Stimulated activated CD8-positive, alpha-beta memory T cell treated with anti-CD3 and anti-CD28 coated beads, Interleukin-15, amount 100 ng/mL, for 48 hours (primary cell): ENCODE measurements around the gene KIF13A.

Source experiments
- DNase-seq, 2 donors: peaks; one replicate each; pipeline ENCODE4 v3.0.0-alpha.2; 2020; ENCODE audit warnings: low read depth in 2 of 2

The KIF13A gene

DNA sequence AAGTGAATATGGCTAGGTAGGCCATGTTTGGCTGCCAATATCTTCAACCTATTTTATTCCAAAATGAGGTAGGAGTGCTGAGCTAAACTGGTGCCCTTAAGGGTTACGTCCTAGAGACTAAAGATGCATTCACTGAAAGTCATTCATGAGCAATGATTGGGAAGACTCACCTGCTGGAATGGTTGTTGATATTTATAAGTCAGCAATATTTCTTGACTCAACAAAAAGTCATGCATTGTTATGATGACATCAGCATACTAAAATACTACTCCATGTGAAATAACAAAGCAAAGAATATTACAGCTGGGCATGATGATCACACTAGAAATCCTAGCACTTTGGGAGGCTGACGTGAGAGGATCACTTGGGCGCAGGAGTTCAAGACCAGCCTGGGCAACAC is 263.1 kb downstream of the KIF13A start:
- DNase-seq, result no peak

GRCh38 chr6:17721671-17722070 is 265.8 kb downstream of the KIF13A start:
- DNase-seq, result no peak

GRCh38 chr6:17719323-17720041 is 268.0 kb downstream of the KIF13A start:
- DNase-seq, result no peak

GRCh38 chr6:17716221-17716620 is 271.2 kb downstream of the KIF13A start:
- no peak for DNase-seq

DNA sequence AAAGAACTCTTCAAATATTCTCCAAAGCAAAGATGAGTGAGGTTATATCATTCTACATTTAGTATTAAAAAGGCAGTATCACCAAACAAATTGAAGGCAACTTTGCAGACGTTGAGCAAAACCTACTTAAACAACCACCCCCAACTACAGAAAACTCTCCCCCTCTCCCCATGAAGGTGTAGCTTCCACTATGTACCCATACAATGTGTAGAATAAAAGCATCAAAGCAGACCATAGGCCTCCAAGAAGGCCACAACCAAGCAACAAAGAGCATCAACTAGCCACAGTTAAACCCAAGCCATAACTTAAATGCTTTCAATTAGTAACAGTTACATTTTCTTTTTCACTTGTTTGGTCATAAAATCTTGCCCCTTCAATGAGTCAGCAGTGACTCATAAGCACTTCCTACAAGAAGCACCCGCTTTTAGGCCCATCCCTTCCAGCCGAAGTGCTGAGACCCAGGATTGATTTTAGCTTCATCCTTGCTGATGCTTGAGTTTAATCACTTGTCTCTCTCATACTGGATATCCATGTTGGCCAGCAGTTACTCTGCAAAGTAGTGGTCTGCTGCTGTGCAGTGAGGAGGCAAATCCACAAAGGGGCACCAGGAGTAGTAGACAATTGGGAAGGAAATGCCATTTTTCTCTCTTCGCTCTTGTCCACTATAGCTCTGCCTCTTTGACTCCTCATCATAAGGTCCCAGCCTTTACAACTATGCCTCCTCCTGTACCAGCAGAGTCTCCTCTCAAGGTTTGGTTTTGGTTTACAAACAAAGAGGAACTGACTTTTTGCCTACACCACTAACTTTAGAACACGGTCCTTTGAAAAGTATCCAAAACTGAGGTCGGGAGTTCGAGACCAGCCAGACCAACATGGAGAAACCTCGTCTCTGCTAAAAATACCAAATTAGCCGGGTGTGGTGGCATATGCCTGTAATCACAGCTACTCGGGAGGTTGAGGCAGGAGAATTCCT is 272.3 kb downstream of the KIF13A start:
- peak in 1 of 2 donors; percentile 27 for DNase-seq

DNA sequence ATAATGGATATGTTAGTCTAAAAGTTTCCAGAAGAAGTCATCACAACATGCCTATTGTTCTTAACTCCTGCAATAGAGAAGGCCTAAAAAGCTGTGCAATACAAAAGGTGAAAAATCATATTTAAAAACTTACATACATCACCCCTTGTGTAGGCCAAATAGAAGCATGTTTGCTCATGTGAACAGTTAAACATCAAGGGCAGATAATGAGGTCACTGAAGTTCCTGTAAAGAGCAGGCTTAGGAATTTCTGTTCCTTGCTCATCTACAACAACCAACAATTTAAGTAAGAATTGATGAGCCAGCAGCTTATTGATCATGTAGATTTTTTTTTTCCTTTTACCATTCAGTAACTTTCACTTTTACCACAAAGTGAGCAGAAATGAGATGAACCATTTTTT is 273.3 kb downstream of the KIF13A start:
- no peak for DNase-seq

GRCh38 chr6:17712576-17712975 is 274.9 kb downstream of the KIF13A start:
- no peak for DNase-seq

DNA sequence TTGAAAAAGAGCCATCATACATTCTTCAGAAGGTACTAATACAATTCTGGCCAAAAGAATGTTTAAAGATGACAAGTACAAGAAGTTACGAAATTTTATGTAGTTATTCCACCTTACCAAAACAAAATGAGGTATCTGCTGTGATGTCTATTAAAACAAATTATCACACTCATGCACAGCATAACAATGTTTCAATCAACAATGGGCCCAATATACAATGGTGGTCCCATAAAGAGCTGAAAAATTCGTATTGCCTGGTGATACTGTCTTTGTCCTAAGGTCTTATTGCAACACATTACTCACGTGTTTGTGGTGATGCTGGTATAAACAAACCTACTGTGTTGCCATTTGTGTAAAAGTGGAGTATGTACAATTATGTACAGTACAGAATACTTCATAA is 277.1 kb downstream of the KIF13A start:
- DNase-seq, result no peak

GRCh38 chr6:17709476-17709875 is 278.0 kb downstream of the KIF13A start:
- no peak for DNase-seq
